ENCODE measurements around the gene SOX2.

Gene SOX2

GRCh38 chr3:181700168-181701087, 11.3 kb upstream of the SOX2 start:
- H3K36me3 ChIP-seq: no peaks in the 10 kb centered on the region

GRCh38 chr3:181701096-181701495, 10.6 kb upstream of the SOX2 start:
- Histone ChIP-seq H3K4me1 (peaks cover 0 to 23% (median 13%) of the 10 kb centered on the region in 4 donors), H3K27me3 (peaks cover 5 to 100% of the 10 kb centered on the region in 2 donors), H3K4me3 (no peak overlapping the region), H3K27ac (no peak overlapping the region), H3K36me3 (no peaks in the 10 kb centered on the region), H3K9me3 (no peaks in the 10 kb centered on the region)
- DNase-seq: no peak
- intact Hi-C loops (cut with DNase I; ENCODE audit: low total_unique reads): no loop called here
- no peak for TF ChIP-seq CTCF (IDR thresholded peaks at IDR 0.05)

More at GRCh38 chr3:181700168-181701087, 11.3 kb upstream of the SOX2 start:
- H3K4me1 ChIP-seq: peaks cover 0 to 30% (median 20%) of the 10 kb centered on the region in 4 donors
- H3K4me3 ChIP-seq: no peak overlapping the region
- intact Hi-C loops (cut with DNase I; ENCODE audit: low total_unique reads): no loop called here
- H3K27ac ChIP-seq: no peak overlapping the region
- DNase-seq: no peak
- H3K27me3 ChIP-seq: peaks cover 5 to 100% of the 10 kb centered on the region in 2 donors
- H3K9me3 ChIP-seq: no peaks in the 10 kb centered on the region
- TF ChIP-seq CTCF (IDR thresholded peaks at IDR 0.05): peak; percentile 39 to 82

GRCh38 chr3:181703601-181704420, 7.9 kb upstream of the SOX2 start:
- Histone ChIP-seq H3K27me3 (peaks cover 5 to 100% of the 10 kb centered on the region in 2 donors), H3K9me3 (no peaks in the 10 kb centered on the region), H3K4me1 (peaks cover 0 to 17% (median 9%) of the 10 kb centered on the region in 4 donors), H3K36me3 (no peaks in the 10 kb centered on the region), H3K27ac (no peak overlapping the region), H3K4me3 (no peak overlapping the region)
- no peak for DNase-seq
- no peak for TF ChIP-seq CTCF (IDR thresholded peaks at IDR 0.05)
- intact Hi-C loops (cut with DNase I; ENCODE audit: low total_unique reads): no loop called here

GRCh38 chr3:181704421-181705085, 7.2 kb upstream of the SOX2 start:
- no peak overlapping the region for H3K4me3 ChIP-seq
- H3K27me3 ChIP-seq: peaks cover 5 to 100% of the 10 kb centered on the region in 2 donors
- intact Hi-C loops (cut with DNase I; ENCODE audit: low total_unique reads): no loop called here

More at GRCh38 chr3:181704421-181705085, 7.2 kb upstream of the SOX2 start:
- peaks cover 0 to 17% (median 9%) of the 10 kb centered on the region in 4 donors for H3K4me1 ChIP-seq
- H3K9me3 ChIP-seq: no peaks in the 10 kb centered on the region
- no peak for DNase-seq
- H3K36me3 ChIP-seq: no peaks in the 10 kb centered on the region
- no peak overlapping the region for H3K27ac ChIP-seq
- no peak for TF ChIP-seq CTCF (IDR thresholded peaks at IDR 0.05)

Data from tibial artery (tissue), 4 donors.